Left lung (tissue), 10 donors: ENCODE data around the gene LDHD. TPM values are rescaled to one million over a fixed set of nuclear protein-coding genes. Genes with fewer than 3 reads are reported as not detected.

Source experiments
- ATAC-seq: fragments of 200-7000 bp; cut with Tn5 transposase; one replicate; pipeline ENCODE4 v1.9.1; 2020; ENCODE audit warnings: moderate library complexity
- DNase-seq, 4 donors: peaks; one replicate each; pipeline ENCODE4 v3.0.0-alpha.2; 2013 to 2020
- H3K27ac ChIP-seq, 2 donors: fragments of 200-600 bp; sonication (generic) in 1 of 2; one replicate each; pipeline versions ENCODE4 v1.5.0 to v1.8.0; 2020 to 2021
- H3K27me3 ChIP-seq, 2 donors: fragments of 200-600 bp; sonication (generic) in 1 of 2; one replicate each; pipeline versions ENCODE4 v1.5.0 to v1.8.0; 2020 to 2021
- H3K36me3 ChIP-seq, 2 donors: fragments of 200-600 bp; sonication (generic) in 1 of 2; one replicate each; pipeline versions ENCODE4 v1.5.0 to v1.8.0; 2020 to 2021
- H3K4me1 ChIP-seq, 2 donors: fragments of 200-600 bp; one replicate each; pipeline ENCODE4 v1.8.0; 2021
- H3K4me3 ChIP-seq, 2 donors: fragments of 200-600 bp; sonication (generic) in 1 of 2; one replicate each; pipeline versions ENCODE4 v1.5.0 to v1.8.0; 2020 to 2021; ENCODE audit warnings: mild to moderate bottlenecking in 1 of 2
- H3K9me3 ChIP-seq, 2 donors: fragments of 200-600 bp; sonication (generic) in 1 of 2; one replicate each; pipeline versions ENCODE4 v1.5.0 to v1.8.0; 2020 to 2021
- intact Hi-C, 2 donors: fragments of 100-400 bp; cut with DNase I; formaldehyde crosslinking; loops; one replicate each; pipeline versions ENCODE4 v1.11.2 to v1.14.2; 2022
- polyA plus RNA-seq, 6 donors: library from polyadenylated mRNA; unstranded; fragments of 120-200 nt; gene quantifications; one replicate each; pipeline ENCODE4 v1.2.1, GENCODE V29; 2013; ENCODE audit not compliant: insufficient read length in 6 of 6
- total RNA-seq, 2 donors: library from RNA; stranded (reverse); fragmentation: NEBNext Ultra II Directional; extraction: Animal tissue kit (Norgen Biotek cat#: 25700); gene quantifications; one replicate each; pipeline ENCODE4 v1.2.1, GENCODE V29; 2021
- TF ChIP-seq, protein P1 (sequence below), 2 donors: fragments of 200-600 bp; sonication (generic) in 1 of 2; IDR thresholded peaks; one replicate each; pipeline versions ENCODE4 v1.5.0 to v1.8.0; 2021; ENCODE audit warnings: antibody characterized with exemption in 2 of 2
- donor health status: DM: no; HTN: yes; CAD: no.
- donor health status: DM: no; HTN: no; CAD: no.

The LDHD gene
- total and polyA plus RNA-seq, 8 donors, result 1.6 to 9.9 (median 2.7) TPM

DNA sequence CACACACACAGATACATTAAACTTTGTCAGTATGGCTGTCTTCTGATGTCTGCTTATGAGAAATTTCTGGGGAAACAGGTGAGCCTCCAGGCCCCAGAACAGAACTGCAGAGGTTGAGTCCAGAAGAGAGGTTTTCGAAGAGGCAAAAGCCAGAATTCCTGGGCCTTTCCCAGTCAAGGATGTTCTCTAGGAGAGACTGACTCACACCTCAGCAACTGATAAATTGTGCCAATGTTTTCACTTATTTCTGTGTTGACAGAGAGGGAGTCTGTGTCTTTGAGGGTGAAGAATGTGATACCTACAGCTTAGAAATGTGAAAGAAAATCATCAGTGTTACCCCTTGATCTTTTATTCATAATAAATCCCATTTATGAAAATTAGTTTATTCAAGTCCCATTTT is 30.3 kb downstream of the LDHD start:
- H3K9me3 ChIP-seq, result no peaks in the 10 kb centered on the region
- TF ChIP-seq, protein P1, sequence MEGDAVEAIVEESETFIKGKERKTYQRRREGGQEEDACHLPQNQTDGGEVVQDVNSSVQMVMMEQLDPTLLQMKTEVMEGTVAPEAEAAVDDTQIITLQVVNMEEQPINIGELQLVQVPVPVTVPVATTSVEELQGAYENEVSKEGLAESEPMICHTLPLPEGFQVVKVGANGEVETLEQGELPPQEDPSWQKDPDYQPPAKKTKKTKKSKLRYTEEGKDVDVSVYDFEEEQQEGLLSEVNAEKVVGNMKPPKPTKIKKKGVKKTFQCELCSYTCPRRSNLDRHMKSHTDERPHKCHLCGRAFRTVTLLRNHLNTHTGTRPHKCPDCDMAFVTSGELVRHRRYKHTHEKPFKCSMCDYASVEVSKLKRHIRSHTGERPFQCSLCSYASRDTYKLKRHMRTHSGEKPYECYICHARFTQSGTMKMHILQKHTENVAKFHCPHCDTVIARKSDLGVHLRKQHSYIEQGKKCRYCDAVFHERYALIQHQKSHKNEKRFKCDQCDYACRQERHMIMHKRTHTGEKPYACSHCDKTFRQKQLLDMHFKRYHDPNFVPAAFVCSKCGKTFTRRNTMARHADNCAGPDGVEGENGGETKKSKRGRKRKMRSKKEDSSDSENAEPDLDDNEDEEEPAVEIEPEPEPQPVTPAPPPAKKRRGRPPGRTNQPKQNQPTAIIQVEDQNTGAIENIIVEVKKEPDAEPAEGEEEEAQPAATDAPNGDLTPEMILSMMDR (IDR thresholded peaks at IDR 0.05), result no peak
- no peaks in the 10 kb centered on the region for H3K36me3 ChIP-seq
- intact Hi-C loops, result no loop called here
- no peak for DNase-seq
- no peaks in the 10 kb centered on the region for H3K27me3 ChIP-seq
- ATAC-seq, result peak; percentile 16
- H3K27ac ChIP-seq, result no peak overlapping the region
- no peak overlapping the region for H3K4me3 ChIP-seq
- H3K4me1 ChIP-seq, result peaks cover 18 to 38% of the 10 kb centered on the region in 2 donors

DNA sequence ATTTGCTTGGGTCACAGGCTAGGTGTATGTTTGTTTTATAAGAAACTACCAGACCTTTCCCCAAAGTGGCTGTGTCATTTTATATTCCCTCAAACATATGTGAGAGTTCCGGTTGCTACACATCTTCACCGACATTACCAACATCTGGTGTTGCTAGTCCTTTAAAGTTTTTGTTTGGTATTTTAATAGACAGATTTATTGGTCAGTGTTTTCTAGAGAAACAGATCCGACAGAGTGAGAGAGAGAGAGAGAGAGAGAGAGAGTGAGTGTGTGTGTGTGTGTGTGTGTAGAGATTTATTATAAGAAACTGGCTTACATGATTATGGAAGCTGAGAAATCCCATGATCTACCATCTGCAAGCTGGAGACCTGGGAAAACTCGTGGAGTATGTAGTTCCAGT is 31.0 kb downstream of the LDHD start:
- H3K27ac ChIP-seq, result no peak overlapping the region
- H3K27me3 ChIP-seq, result no peaks in the 10 kb centered on the region
- no peak for DNase-seq
- no peak overlapping the region for H3K4me3 ChIP-seq
- no peaks in the 10 kb centered on the region for H3K9me3 ChIP-seq
- intact Hi-C loops, result no loop called here
- no peak for ATAC-seq
- peaks cover 20 to 36% of the 10 kb centered on the region in 2 donors for H3K4me1 ChIP-seq
- no peaks in the 10 kb centered on the region for H3K36me3 ChIP-seq
- TF ChIP-seq, protein P1 (IDR thresholded peaks at IDR 0.05), result no peak

DNA sequence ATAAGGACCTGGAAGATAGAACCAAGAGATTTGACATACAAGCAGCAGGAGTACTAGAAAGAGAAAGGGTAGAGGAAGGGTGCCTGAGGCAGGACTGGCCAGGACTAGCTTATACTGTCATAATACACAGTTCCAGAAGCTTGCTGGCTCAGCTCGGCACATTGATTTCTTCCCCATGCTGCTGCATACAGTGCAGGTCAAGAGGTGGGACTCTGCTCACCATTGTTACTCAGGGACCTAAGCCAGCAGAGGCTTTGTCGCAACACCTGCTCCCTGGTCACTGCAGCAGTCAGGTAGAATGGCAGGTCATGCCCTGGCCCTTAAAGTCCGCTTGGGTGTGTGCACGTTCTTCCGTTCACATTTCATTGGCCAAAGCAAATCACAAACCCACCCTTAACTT is 32.8 kb downstream of the LDHD start:
- no peak for ATAC-seq
- H3K4me1 ChIP-seq, result peaks cover 21 to 31% of the 10 kb centered on the region in 2 donors
- TF ChIP-seq, protein P1 (IDR thresholded peaks at IDR 0.05), result no peak
- no peak for DNase-seq
- H3K4me3 ChIP-seq, result no peak overlapping the region
- no peaks in the 10 kb centered on the region for H3K27me3 ChIP-seq
- H3K36me3 ChIP-seq, result no peaks in the 10 kb centered on the region
- no peak overlapping the region for H3K27ac ChIP-seq
- H3K9me3 ChIP-seq, result no peaks in the 10 kb centered on the region
- intact Hi-C loops, result no loop called here

- ATAC-seq, result no peak
- Histone ChIP-seq H3K9me3 (no peaks in the 10 kb centered on the region), H3K4me3 (no peak overlapping the region), H3K4me1 (peaks cover 3 to 12% of the 10 kb centered on the region in 2 donors), H3K27me3 (no peaks in the 10 kb centered on the region), H3K36me3 (no peaks in the 10 kb centered on the region), H3K27ac (no peak overlapping the region)
- TF ChIP-seq, protein P1 (IDR thresholded peaks at IDR 0.05), result no peak
- intact Hi-C loops, result no loop called here
- DNase-seq, result no peak
Observed at GRCh38 chr16:75081179-75081859, 35.3 kb downstream of the LDHD start.

GRCh38 chr16:75080205-75081029 is 36.2 kb downstream of the LDHD start:
- no peak for ATAC-seq
- Histone ChIP-seq H3K4me1 (peaks cover 6 to 14% of the 10 kb centered on the region in 2 donors), H3K27ac (no peak overlapping the region), H3K4me3 (no peak overlapping the region), H3K36me3 (no peaks in the 10 kb centered on the region), H3K27me3 (no peaks in the 10 kb centered on the region), H3K9me3 (no peaks in the 10 kb centered on the region)
- intact Hi-C loops, result no loop called here
- TF ChIP-seq, protein P1 (IDR thresholded peaks at IDR 0.05), result no peak
- no peak for DNase-seq
